K562 (cell line): ENCODE data around the gene SIMC1. TPM values are rescaled to one million over a fixed set of nuclear protein-coding genes. Genes with fewer than 3 reads are reported as not detected.

Experiments used
- AFF1 ChIP-seq, 2 experiments: fragments of 450-650 bp; IDR thresholded peaks; 2 replicates each; pipeline ENCODE4 v1.6.1; 2018; ENCODE audit warnings: mild to moderate bottlenecking in 2 of 2, low read depth in 1 of 2; ENCODE audit not compliant: partially characterized antibody in 2 of 2
- HBP1 ChIP-seq: fragments of 450-650 bp; formaldehyde crosslinking; IDR thresholded peaks from 2 replicates; pipeline ENCODE4 v1.4.0; 2022; ENCODE audit warnings: missing genetic modification characterization
- MLLT1 ChIP-seq, 2 experiments: fragments of 450-650 bp; IDR thresholded peaks; 2 replicates each; pipeline ENCODE4 v1.6.1; 2016
- NFE2L1 ChIP-seq: fragments of 450-650 bp; IDR thresholded peaks from 2 replicates; pipeline ENCODE4 v1.6.1; 2016; ENCODE audit warnings: missing genetic modification characterization, low read depth, mild to moderate bottlenecking, missing compliant biosample characterization, moderate library complexity, borderline replicate concordance
- NKRF ChIP-seq: fragments of 450-650 bp; IDR thresholded peaks from 2 replicates; pipeline ENCODE4 v1.6.1; 2016; ENCODE audit warnings: borderline replicate concordance
- NR2C1 ChIP-seq, 2 experiments: fragments of 450-650 bp; IDR thresholded peaks; 2 replicates each; pipeline ENCODE4 v1.6.1; 2017; ENCODE audit warnings: mild to moderate bottlenecking in 2 of 2, antibody characterized with exemption in 1 of 2, inconsistent platforms in 1 of 2, missing compliant biosample characterization in 1 of 2, missing genetic modification characterization in 1 of 2
- PRMT5 ChIP-seq: sonication (generic); formaldehyde crosslinking; IDR thresholded peaks from 2 replicates; pipeline ENCODE4 v1.5.0; 2020; ENCODE audit warnings: missing genetic modification reagents
- TCF3 ChIP-seq: sonication (generic); formaldehyde crosslinking; IDR thresholded peaks from 2 replicates; pipeline ENCODE4 v1.4.0; 2020; ENCODE audit warnings: mild to moderate bottlenecking, missing genetic modification reagents
- TCF7 ChIP-seq: sonication (generic); IDR thresholded peaks from 2 replicates; pipeline ENCODE4 v1.6.1; 2016; ENCODE audit warnings: antibody characterized with exemption, borderline replicate concordance
- TFAM ChIP-seq: fragments of 250-450 bp; sonication (Bioruptor Pico); conservative IDR thresholded peaks from 2 replicates; pipeline ENCODE4 v1.5.0; 2021; ENCODE audit warnings: mild to moderate bottlenecking, moderate library complexity
- ZBTB49 ChIP-seq: sonication (generic); formaldehyde crosslinking; IDR thresholded peaks from 2 replicates; pipeline ENCODE4 v1.8.0; 2022; ENCODE audit warnings: missing genetic modification reagents, mild to moderate bottlenecking, borderline replicate concordance
- ZNF174 ChIP-seq: fragments of 250-450 bp; sonication (Bioruptor Pico); IDR thresholded peaks from 2 replicates; pipeline ENCODE4 v1.4.0; 2020; ENCODE audit warnings: mild to moderate bottlenecking
- ZNF507 ChIP-seq: conservative IDR thresholded peaks from 2 replicates; pipeline ENCODE4 v1.6.1; 2017; ENCODE audit warnings: missing genetic modification characterization, missing compliant biosample characterization
- polyA plus RNA-seq, 8 experiments: library from polyadenylated mRNA; depleted of rRNA in 4 of 8; stranded (reverse) in 5 of 8; unstranded in 3 of 8; fragments of >200 nt; fragmentation: Nextera tagmentation in 2 of 8; fragmentation: Illumina TruSeq in 1 of 8; extraction: Ambion mirVana in 2 of 8; extraction: Trizol in 1 of 8; gene quantifications; 2 replicates each; pipeline versions ENCODE4 v1.2.1 to v1.2.3, GENCODE V29; 2011 to 2014; ENCODE audit warnings: inconsistent platforms in 1 of 8, missing spikeins in 1 of 8
- total RNA-seq, 7 experiments: library from RNA; depleted of rRNA in 6 of 7; stranded (reverse); fragments of >200 nt in 6 of 7; fragmentation: Illumina TruSeq in 2 of 7; extraction: Trizol in 2 of 7; gene quantifications; 2 replicates each; pipeline versions ENCODE4 v1.2.1 to v1.2.3, GENCODE V29; 2011 to 2021; ENCODE audit warnings: low replicate concordance in 1 of 7

Gene SIMC1
- total and polyA plus RNA-seq, 9 of the 15 experiments (the other 6 are each of a cell fraction or from before 2014, with no cell fraction given), result 7.2 to 36.3 (median 14.7) TPM

- TF ChIP-seq AFF1 (IDR thresholded peaks at IDR 0.05; ENCODE audit: low read depth in 1 of 2, partially characterized antibody in 2 of 2), result peak in 1 of 2 experiments; percentile 77
- no peak for TF ChIP-seq NFE2L1 (tag)
- TF ChIP-seq TCF3 (CRISPR knock-in tag), result 0 out of 2 replicates have a peak, but pooled peaks have one; percentile 19
- TF ChIP-seq ZNF174, result no peak
- TF ChIP-seq TFAM (CRISPR knock-in tag), result no peak
- TF ChIP-seq HBP1 (CRISPR knock-in tag), result 0 out of 2 replicates have a peak, but pooled peaks have one; percentile 35
- TF ChIP-seq ZBTB49 (CRISPR knock-in tag), result no peak
- 0 out of 2 replicates have a peak, but pooled peaks have one; percentile 64 for TF ChIP-seq PRMT5
- no peak for TF ChIP-seq ZNF507 (tag)
- TF ChIP-seq NKRF, result peak; percentile 68; the same call in 1 of the 2 replicates
- TF ChIP-seq TCF7, result no peak
- TF ChIP-seq NR2C1 (IDR thresholded peaks at IDR 0.05), result no peak
- no peak for TF ChIP-seq NR2C1 (tag; IDR thresholded peaks at IDR 0.05)
- 0 out of 4 replicates have a peak, but pooled peaks of 1 of the 2 experiments have one; percentile 52 for TF ChIP-seq MLLT1 (IDR thresholded peaks at IDR 0.05)
Observed at GRCh38 chr5:176361437-176362232, 123.4 kb downstream of the SIMC1 start, which contains the start of gene KIAA1191 (continued).
